K562 treated with DMSO at 1 percent for 4 hours (cell line): Measurements from ENCODE around the gene TMEM214. TPM values are rescaled to one million over a fixed set of nuclear protein-coding genes. Genes with fewer than 3 reads are reported as not detected.

Experiments used
- total RNA-seq: library from RNA; unstranded; fragments of 300-600 nt; gene quantifications from 2 replicates; pipeline ENCODE4 v1.2.3, GENCODE V29; 2022; ENCODE audit not compliant: insufficient read depth

TMEM214 gene
- total RNA-seq, result 99.6 and 101 TPM in 2 replicates

DNA sequence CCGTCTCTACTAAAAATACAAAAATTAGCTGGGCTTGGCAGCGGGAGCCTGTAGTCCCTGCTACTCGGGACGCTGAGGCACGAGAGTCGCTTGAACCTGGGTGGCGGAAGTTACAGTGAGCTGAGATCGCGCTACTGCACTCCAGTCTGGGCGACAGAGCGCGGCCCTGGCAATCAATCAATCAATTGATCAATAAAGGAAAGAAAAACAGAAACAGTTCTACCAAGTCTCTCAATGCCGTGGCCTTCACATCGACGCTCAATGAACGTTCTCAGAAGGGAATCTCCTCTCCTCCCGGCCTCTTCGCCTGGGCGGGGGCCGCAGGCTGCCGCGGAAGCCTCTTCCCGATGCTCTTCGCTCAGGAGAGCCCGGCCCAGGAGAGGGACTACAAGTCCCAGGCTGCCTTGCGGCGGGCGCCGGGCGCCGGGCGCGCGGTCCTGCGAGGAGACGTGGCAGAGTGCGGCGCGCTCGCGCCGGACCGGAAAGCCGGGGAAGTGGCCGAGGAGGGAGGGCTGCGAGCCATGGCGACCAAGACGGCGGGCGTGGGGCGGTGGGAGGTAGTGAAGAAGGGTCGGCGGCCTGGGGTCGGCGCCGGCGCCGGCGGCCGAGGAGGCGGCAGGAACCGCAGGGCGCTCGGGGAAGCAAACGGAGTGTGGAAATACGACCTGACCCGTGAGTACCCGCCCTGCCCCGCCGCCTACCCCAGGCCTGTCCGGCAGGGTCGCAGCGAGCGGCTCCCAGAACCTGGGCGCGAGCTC, at the start of gene TMEM214:
TMEM214 (plus strand) TSS at position 471 of the 758 bp plus-strand sequence; CDS start at position 522, 51 bp downstream.

GRCh38 chr2:27050996-27051901, 18.5 kb downstream of the TMEM214 start, which contains the start of gene AGBL5:
TSS of gene AGBL5 (plus strand) at chr2:27051668. CDS start at chr2:27052959, 1,291 bp downstream.

DNA sequence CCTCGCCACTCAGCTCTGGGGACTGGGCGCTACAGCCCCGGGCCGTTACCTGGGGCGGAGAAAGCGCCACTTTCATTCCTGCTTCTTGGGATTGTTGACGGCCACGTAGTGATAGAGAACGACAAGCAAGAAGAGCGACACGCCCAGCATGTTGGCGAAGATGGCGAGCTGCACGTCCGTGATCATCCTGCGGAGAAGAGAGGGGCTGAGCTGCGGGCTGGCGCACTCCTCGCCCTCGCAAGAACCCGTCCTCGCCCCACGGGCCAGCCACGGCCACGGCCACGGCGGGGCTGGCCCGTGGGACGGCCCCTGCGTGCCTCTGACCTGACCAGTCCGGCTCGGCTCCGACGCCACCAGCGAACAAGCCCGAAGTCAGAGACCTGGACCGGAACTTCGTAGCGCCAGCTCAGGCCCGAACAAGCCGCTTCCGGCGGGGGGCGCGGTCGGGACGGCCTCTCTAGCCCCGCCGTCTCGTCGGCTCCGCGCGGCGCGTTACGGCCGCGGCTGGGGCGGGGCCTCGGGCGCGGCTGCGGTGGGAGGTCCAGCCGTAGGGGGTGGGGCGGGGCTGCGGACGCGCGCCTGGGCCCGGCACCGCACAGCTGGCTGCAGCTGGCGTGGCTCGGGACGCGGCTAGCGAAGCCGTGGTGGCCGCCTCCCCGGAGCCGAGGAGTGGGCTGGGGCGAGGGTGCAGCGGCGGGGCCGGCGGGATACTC, 38.7 kb downstream of the TMEM214 start, which contains the start of gene OST4:
OST4 (minus strand) TSS at position 378 of the 713 bp plus-strand sequence.

DNA sequence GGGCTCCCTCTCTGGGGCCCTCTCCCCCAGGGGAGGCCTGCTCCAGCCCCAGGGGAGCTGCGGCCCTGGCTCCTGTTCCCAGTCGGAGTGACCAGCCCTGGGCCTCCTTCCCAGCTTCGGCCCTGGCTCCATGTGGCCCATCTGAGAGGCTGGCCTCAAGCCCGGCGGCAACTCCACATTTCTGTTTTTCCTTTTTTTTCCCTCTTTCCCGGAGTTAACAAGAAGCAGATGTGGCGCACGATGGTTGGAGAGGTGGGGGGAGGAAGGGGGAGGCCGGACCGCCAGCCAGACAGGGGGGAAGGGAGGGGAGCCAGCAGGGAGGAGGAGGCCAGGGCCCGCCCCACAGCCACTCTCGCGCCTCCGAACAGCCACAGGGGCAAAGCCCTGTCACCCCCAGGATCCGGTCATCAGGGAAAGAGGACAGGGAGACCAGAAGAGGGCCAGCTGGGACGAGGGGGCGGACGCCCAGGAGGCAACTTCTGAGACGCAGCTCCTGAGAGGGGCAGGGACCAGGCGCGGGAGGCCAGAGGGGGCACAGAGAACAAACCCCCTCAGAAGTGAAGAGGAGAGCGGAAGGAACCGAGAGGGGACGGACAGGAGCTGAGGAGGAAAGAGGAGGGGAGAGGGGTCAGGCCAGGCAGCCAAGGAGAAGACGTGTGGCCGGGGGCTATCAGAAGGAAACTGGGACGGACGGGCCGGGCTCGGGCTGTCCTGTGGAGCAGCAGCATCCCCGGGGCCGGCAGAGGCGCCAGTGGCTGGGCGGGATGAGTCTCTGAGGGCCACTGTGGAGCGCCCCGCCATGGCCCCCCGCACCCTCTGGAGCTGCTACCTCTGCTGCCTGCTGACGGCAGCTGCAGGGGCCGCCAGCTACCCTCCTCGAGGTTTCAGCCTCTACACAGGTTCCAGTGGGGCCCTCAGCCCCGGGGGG, 45.8 kb downstream of the TMEM214 start, which contains the start of gene EMILIN1:
EMILIN1 (plus strand) TSS at position 349 of the 928 bp plus-strand sequence; CDS start at position 800, 451 bp downstream.

GRCh38 chr2:27086724-27087593, 54.2 kb downstream of the TMEM214 start, which contains the start of gene KHK:
TSS of gene KHK (plus strand) at chr2:27086772. CDS start at chr2:27087260, 488 bp downstream.

Other genes starting within 250 kb of the TMEM214 start
- gene CENPA, start 246.9 kb upstream of the TMEM214 start, total RNA-seq, result 36.9 and 46.6 TPM in 2 replicates
- not detected in 2 replicates for gene DPYSL5, start 184.8 kb upstream of the TMEM214 start, total RNA-seq
- 43.0 and 53.3 TPM in 2 replicates for gene MAPRE3, start 62.3 kb upstream of the TMEM214 start, total RNA-seq
- gene AGBL5, start 18.7 kb downstream of the TMEM214 start, total RNA-seq, result 45.1 and 50.9 TPM in 2 replicates
- gene OST4, start 38.7 kb downstream of the TMEM214 start, total RNA-seq, result 210 and 258 TPM in 2 replicates
- 1.2 and 1.4 TPM in 2 replicates for gene EMILIN1, start 45.6 kb downstream of the TMEM214 start, total RNA-seq
- gene KHK, start 53.8 kb downstream of the TMEM214 start, total RNA-seq, result 17.1 and 19.4 TPM in 2 replicates
- 1.3 TPM in 1 of 2 replicates, not detected in the other for gene CGREF1, start 86.2 kb downstream of the TMEM214 start, total RNA-seq
- not detected in 2 replicates for gene ABHD1, start 90.8 kb downstream of the TMEM214 start, total RNA-seq
- 71.3 and 72.7 TPM in 2 replicates for gene PREB, start 101.7 kb downstream of the TMEM214 start, total RNA-seq
- gene PRR30, start 106.4 kb downstream of the TMEM214 start, total RNA-seq, result not detected in 2 replicates
- not detected in 2 replicates for gene TCF23, start 116.0 kb downstream of the TMEM214 start, total RNA-seq
- gene ATRAID, start 179.1 kb downstream of the TMEM214 start, total RNA-seq, result 87.2 and 192 TPM in 2 replicates
- gene SLC5A6, start 179.3 kb downstream of the TMEM214 start, total RNA-seq, result 36.2 and 42.0 TPM in 2 replicates
- gene CAD, start 184.4 kb downstream of the TMEM214 start, total RNA-seq, result 56.2 and 60.6 TPM in 2 replicates
- gene SLC30A3, start 230.1 kb downstream of the TMEM214 start, total RNA-seq, result 0.60 and 1.5 TPM in 2 replicates
- gene DNAJC5G, start 242.5 kb downstream of the TMEM214 start, total RNA-seq, result not detected in 2 replicates
- gene TRIM54, start 249.5 kb downstream of the TMEM214 start, total RNA-seq, result not detected in 2 replicates